GM12878 (cell line): ENCODE results near the gene COIL.

ENCODE experiments used
- BCL11A ChIP-seq: IDR thresholded peaks from 2 replicates; pipeline ENCODE4 v1.6.1; 2011; ENCODE audit warnings: low read depth, low read length
- CBX5 ChIP-seq: sonication (generic); IDR thresholded peaks from 2 replicates; pipeline ENCODE4 v1.6.1; 2016; ENCODE audit warnings: low read depth, moderate library complexity, mild to moderate bottlenecking, inconsistent platforms
- DPF2 ChIP-seq: fragments of 450-650 bp; IDR thresholded peaks from 2 replicates; pipeline ENCODE4 v1.6.1; 2017; ENCODE audit warnings: mild to moderate bottlenecking
- EP300 ChIP-seq, 2 experiments: fragments of 150-350 bp in 1 of 2; IDR thresholded peaks; 2 replicates each; pipeline ENCODE4 v1.6.1; 2011 to 2012; ENCODE audit warnings: low read depth in 2 of 2, low read length in 2 of 2, borderline replicate concordance in 1 of 2, improper control_type of control experiment in 1 of 2, inconsistent platforms in 1 of 2; ENCODE audit not compliant: control insufficient read depth in 1 of 2
- POLR2A ChIP-seq: IDR thresholded peaks from 2 replicates; pipeline ENCODE4 v1.6.1; 2011; ENCODE audit warnings: low read depth, mild to moderate bottlenecking, low read length
- RAD21 ChIP-seq: IDR thresholded peaks from 2 replicates; pipeline ENCODE4 v1.6.1; 2011; ENCODE audit warnings: mild to moderate bottlenecking, low read depth, low read length, moderate library complexity; ENCODE audit not compliant: insufficient read depth
- TAF1 ChIP-seq: IDR thresholded peaks from 2 replicates; pipeline ENCODE4 v1.6.1; 2011; ENCODE audit warnings: mild to moderate bottlenecking, low read depth, low read length, borderline replicate concordance
- TF ChIP-seq, protein P1 (sequence below): fragments of 450-650 bp; IDR thresholded peaks from 2 replicates; pipeline ENCODE4 v1.6.1; 2017; ENCODE audit warnings: antibody characterized with exemption, mild to moderate bottlenecking, moderate library complexity
- TF ChIP-seq, protein P2 (sequence below), 3 experiments: IDR thresholded peaks in 2 of 3; conservative IDR thresholded peaks in 1 of 3; 2 replicates each; pipeline ENCODE4 v1.5.1; 2011; ENCODE audit warnings: low read depth in 3 of 3, low read length in 3 of 3, mild to moderate bottlenecking in 3 of 3, control low read depth in 2 of 3, moderate library complexity in 2 of 3, inconsistent platforms in 1 of 3, mixed read lengths in 1 of 3; ENCODE audit not compliant: control insufficient read depth in 2 of 3, insufficient read depth in 1 of 3; ENCODE audit errors: extremely low read depth in 1 of 3
- TF ChIP-seq, protein P3 (sequence below): IDR thresholded peaks from 2 replicates; pipeline ENCODE4 v1.6.1; 2012; ENCODE audit warnings: low read depth, low read length, improper control_type of control experiment
- TF ChIP-seq, protein P4 (sequence below): fragments of 450-650 bp; IDR thresholded peaks from 2 replicates; pipeline ENCODE4 v1.6.1; 2016; ENCODE audit warnings: mild to moderate bottlenecking
- TF ChIP-seq, protein P5 (sequence below): fragments of 450-650 bp; IDR thresholded peaks from 2 replicates; pipeline ENCODE4 v1.6.1; 2017; ENCODE audit warnings: mild to moderate bottlenecking, moderate library complexity
- TF ChIP-seq, protein P6 (sequence below): IDR thresholded peaks from 2 replicates; pipeline ENCODE4 v1.6.1; 2012; ENCODE audit warnings: low read depth, low read length, improper control_type of control experiment

DNA sequence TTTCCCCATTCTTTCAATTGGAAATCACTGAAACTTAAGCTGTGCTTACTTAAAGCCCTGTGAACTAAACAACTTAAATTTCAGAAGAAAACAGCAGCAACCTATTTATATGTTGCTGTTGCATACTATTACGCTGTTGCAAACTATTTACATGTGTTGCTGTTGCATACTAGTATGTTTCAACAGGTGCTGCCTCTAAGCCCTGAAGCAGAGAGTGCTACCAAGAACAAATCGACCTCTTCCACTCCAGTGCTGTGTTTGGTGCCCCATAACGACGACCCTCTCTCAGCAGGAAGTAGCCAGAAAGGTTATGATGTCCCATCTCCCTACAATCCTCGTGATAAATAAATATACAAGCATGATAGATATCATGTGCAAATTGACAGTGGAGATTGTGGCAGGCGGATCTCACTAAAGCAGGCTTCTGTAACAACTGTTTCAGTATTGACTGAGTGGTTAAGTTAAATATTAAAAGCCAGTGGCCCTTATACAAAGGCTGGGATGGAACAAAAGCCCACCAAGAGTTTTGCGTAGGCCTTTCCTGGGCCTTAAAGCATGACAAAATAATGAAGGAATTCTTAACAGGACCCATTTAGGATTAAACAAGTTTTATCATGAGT lies 11.4 kb upstream of the COIL start:
- TF ChIP-seq, protein P1, sequence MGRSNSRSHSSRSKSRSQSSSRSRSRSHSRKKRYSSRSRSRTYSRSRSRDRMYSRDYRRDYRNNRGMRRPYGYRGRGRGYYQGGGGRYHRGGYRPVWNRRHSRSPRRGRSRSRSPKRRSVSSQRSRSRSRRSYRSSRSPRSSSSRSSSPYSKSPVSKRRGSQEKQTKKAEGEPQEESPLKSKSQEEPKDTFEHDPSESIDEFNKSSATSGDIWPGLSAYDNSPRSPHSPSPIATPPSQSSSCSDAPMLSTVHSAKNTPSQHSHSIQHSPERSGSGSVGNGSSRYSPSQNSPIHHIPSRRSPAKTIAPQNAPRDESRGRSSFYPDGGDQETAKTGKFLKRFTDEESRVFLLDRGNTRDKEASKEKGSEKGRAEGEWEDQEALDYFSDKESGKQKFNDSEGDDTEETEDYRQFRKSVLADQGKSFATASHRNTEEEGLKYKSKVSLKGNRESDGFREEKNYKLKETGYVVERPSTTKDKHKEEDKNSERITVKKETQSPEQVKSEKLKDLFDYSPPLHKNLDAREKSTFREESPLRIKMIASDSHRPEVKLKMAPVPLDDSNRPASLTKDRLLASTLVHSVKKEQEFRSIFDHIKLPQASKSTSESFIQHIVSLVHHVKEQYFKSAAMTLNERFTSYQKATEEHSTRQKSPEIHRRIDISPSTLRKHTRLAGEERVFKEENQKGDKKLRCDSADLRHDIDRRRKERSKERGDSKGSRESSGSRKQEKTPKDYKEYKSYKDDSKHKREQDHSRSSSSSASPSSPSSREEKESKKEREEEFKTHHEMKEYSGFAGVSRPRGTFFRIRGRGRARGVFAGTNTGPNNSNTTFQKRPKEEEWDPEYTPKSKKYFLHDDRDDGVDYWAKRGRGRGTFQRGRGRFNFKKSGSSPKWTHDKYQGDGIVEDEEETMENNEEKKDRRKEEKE, result no peak
- no peak for TF ChIP-seq CBX5
- no peak for TF ChIP-seq EP300 (IDR thresholded peaks at IDR 0.05; ENCODE audit: borderline replicate concordance in 1 of 2, control insufficient read depth in 1 of 2, low read depth in 2 of 2, low read length in 2 of 2)
- no peak for TF ChIP-seq RAD21
- no peak for TF ChIP-seq BCL11A
- TF ChIP-seq, protein P2, sequence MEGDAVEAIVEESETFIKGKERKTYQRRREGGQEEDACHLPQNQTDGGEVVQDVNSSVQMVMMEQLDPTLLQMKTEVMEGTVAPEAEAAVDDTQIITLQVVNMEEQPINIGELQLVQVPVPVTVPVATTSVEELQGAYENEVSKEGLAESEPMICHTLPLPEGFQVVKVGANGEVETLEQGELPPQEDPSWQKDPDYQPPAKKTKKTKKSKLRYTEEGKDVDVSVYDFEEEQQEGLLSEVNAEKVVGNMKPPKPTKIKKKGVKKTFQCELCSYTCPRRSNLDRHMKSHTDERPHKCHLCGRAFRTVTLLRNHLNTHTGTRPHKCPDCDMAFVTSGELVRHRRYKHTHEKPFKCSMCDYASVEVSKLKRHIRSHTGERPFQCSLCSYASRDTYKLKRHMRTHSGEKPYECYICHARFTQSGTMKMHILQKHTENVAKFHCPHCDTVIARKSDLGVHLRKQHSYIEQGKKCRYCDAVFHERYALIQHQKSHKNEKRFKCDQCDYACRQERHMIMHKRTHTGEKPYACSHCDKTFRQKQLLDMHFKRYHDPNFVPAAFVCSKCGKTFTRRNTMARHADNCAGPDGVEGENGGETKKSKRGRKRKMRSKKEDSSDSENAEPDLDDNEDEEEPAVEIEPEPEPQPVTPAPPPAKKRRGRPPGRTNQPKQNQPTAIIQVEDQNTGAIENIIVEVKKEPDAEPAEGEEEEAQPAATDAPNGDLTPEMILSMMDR (IDR thresholded peaks at IDR 0.05 in 2 of 3, conservative IDR thresholded peaks at IDR 0.05 in 1 of 3; ENCODE audit: control insufficient read depth in 2 of 3, extremely low read depth in 1 of 3, insufficient read depth in 1 of 3, low read depth in 3 of 3, low read length in 3 of 3), result no peak
- TF ChIP-seq TAF1, result no peak
- TF ChIP-seq, protein P3, sequence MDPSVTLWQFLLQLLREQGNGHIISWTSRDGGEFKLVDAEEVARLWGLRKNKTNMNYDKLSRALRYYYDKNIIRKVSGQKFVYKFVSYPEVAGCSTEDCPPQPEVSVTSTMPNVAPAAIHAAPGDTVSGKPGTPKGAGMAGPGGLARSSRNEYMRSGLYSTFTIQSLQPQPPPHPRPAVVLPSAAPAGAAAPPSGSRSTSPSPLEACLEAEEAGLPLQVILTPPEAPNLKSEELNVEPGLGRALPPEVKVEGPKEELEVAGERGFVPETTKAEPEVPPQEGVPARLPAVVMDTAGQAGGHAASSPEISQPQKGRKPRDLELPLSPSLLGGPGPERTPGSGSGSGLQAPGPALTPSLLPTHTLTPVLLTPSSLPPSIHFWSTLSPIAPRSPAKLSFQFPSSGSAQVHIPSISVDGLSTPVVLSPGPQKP, result no peak
- no peak for TF ChIP-seq DPF2
- TF ChIP-seq POLR2A, result no peak
- TF ChIP-seq, protein P4, sequence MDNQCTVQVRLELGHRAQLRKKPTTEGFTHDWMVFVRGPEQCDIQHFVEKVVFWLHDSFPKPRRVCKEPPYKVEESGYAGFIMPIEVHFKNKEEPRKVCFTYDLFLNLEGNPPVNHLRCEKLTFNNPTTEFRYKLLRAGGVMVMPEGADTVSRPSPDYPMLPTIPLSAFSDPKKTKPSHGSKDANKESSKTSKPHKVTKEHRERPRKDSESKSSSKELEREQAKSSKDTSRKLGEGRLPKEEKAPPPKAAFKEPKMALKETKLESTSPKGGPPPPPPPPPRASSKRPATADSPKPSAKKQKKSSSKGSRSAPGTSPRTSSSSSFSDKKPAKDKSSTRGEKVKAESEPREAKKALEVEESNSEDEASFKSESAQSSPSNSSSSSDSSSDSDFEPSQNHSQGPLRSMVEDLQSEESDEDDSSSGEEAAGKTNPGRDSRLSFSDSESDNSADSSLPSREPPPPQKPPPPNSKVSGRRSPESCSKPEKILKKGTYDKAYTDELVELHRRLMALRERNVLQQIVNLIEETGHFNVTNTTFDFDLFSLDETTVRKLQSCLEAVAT, result no peak
- TF ChIP-seq, protein P5, sequence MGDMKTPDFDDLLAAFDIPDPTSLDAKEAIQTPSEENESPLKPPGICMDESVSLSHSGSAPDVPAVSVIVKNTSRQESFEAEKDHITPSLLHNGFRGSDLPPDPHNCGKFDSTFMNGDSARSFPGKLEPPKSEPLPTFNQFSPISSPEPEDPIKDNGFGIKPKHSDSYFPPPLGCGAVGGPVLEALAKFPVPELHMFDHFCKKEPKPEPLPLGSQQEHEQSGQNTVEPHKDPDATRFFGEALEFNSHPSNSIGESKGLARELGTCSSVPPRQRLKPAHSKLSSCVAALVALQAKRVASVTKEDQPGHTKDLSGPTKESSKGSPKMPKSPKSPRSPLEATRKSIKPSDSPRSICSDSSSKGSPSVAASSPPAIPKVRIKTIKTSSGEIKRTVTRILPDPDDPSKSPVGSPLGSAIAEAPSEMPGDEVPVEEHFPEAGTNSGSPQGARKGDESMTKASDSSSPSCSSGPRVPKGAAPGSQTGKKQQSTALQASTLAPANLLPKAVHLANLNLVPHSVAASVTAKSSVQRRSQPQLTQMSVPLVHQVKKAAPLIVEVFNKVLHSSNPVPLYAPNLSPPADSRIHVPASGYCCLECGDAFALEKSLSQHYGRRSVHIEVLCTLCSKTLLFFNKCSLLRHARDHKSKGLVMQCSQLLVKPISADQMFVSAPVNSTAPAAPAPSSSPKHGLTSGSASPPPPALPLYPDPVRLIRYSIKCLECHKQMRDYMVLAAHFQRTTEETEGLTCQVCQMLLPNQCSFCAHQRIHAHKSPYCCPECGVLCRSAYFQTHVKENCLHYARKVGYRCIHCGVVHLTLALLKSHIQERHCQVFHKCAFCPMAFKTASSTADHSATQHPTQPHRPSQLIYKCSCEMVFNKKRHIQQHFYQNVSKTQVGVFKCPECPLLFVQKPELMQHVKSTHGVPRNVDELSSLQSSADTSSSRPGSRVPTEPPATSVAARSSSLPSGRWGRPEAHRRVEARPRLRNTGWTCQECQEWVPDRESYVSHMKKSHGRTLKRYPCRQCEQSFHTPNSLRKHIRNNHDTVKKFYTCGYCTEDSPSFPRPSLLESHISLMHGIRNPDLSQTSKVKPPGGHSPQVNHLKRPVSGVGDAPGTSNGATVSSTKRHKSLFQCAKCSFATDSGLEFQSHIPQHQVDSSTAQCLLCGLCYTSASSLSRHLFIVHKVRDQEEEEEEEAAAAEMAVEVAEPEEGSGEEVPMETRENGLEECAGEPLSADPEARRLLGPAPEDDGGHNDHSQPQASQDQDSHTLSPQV, result no peak
- TF ChIP-seq, protein P6, sequence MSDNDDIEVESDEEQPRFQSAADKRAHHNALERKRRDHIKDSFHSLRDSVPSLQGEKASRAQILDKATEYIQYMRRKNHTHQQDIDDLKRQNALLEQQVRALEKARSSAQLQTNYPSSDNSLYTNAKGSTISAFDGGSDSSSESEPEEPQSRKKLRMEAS, result no peak
